H54 (cell line): ENCODE data around the gene SLIRP.

Experiments used
- DNase-seq: peaks from one replicate; pipeline ENCODE4 v3.0.0; 2011; ENCODE audit warnings: low spot score, mixed read lengths; ENCODE audit not compliant: insufficient read length
- FAIRE-seq: peaks from 3 replicates; lab custom pipeline; 2011; peaks lifted over from hg19 to GRCh38; lab: Jason Lieb, UNC
- POLR2A ChIP-seq: IDR thresholded peaks from 2 replicates; pipeline ENCODE4 v1.6.1; 2011; ENCODE audit warnings: low read depth, mild to moderate bottlenecking, low read length

Gene SLIRP

GRCh38 chr14:77761205-77761931 is 53.5 kb downstream of the SLIRP start:
- FAIRE-seq: no peak
- no peak for TF ChIP-seq POLR2A

GRCh38 chr14:77763316-77763715 is 55.4 kb downstream of the SLIRP start:
- FAIRE-seq (no peak), DNase-seq (no peak)
- no peak for TF ChIP-seq POLR2A

More at GRCh38 chr14:77761205-77761931, 53.5 kb downstream of the SLIRP start:
- DNase-seq: no peak

DNA sequence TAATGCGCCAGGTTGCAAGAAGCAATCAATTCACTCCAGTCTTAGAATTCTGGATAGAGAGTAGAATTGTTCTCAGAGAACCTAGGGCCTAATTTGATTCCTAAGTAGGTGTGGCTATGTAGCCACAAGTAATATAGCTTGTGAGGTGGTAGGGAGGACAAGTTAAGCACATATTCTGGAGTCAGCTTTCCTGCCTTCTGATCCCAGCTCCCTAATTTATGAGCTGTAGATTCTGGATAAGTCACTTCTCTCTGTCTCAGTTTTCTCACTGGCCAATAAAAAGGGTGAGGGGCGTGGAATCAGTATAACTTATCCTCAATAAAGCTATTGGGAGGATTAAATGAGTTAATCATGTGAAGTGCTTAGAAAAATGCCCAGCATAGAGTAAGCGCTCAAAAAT is 56.1 kb downstream of the SLIRP start:
- DNase-seq (no peak), FAIRE-seq (no peak)
- TF ChIP-seq POLR2A: no peak
